NCI-H1092 (cell line): ENCODE data around the gene MLN.

Experiments used
- DNase-seq: peaks from one replicate; lab custom pipeline; 2025; lab: John Stamatoyannopoulos, UW

MLN gene

GRCh38 chr6:33813990-33814985, 10.5 kb upstream of the MLN start:
- no peak for DNase-seq

GRCh38 chr6:33813246-33813904, 9.6 kb upstream of the MLN start:
- DNase-seq: no peak

DNA sequence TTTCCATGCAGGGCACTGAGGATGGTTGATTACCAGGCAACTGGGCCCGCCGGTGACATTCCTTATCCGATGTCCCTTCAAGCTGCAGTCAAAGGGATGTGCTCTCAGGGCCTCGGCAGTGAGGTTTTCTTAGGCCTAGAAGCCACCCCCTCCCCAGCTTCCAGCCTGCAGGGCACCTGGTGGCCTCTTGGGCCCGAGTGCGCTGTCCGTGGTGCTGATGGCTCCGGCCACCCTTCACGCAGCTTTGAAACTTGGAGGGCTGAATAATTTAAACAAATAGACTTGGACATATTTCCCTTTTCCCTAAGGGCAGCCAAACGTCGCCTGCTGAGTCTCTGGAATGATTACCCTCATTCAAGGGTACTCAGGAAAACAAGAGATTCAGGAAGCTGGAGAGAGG, 8.9 kb upstream of the MLN start:
- DNase-seq: peak; percentile 35

DNA sequence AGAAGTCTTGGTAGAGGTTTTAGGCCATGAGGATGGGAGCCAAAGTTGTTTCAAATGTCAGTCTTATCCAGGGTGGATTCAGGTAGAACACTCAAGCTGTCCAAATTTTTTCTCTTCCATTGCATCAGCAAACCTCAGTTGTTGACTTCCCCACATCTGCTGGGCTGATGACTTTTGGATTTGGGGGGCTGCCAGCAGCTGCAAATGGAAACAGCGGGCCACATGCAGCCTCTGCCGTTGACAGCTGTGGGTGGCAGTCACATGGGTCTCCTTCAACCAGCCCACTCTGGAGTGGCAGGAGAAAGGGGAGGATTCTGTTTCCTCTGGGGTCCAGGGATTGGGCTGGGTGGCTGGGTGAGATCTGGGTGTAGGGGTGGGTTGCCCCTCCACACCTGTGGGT, 5.8 kb upstream of the MLN start:
- no peak for DNase-seq

DNA sequence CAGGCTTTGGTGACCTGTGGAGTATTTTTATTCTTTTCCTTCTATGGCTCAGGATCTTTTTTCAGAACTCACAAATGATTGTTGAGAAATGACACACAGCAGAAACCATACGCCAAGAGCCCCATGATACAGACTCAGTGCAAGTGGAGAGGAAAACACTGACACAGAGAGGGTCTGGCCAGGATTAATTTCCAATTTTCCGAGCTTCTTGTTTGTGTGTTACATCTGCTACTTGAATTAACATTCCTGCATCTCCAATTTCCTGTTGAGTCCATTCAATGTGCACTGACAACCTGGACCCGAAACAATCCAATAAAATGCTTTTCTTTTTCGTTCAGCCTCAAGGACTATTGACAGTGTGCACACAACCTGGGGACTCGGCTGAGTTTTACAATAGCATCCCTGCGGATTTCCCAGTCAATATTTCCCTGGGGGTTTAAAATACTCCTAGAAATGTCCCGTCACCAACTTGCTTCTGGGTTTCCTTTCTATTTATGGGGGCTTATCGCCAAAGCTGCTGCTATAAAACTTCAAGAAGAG, 4.9 kb upstream of the MLN start:
- no peak for DNase-seq

GRCh38 chr6:33807606-33808005, 3.8 kb upstream of the MLN start:
- no peak for DNase-seq

- no peak for DNase-seq
These were observed 3.0 kb upstream of the MLN start for GRCh38 chr6:33806841-33807240.

GRCh38 chr6:33802186-33802958, 1.4 kb downstream of the MLN start:
- no peak for DNase-seq

GRCh38 chr6:33801611-33802010, 2.2 kb downstream of the MLN start:
- DNase-seq: no peak

- DNase-seq: no peak
These were observed 3.4 kb downstream of the MLN start for GRCh38 chr6:33800248-33800969.

DNA sequence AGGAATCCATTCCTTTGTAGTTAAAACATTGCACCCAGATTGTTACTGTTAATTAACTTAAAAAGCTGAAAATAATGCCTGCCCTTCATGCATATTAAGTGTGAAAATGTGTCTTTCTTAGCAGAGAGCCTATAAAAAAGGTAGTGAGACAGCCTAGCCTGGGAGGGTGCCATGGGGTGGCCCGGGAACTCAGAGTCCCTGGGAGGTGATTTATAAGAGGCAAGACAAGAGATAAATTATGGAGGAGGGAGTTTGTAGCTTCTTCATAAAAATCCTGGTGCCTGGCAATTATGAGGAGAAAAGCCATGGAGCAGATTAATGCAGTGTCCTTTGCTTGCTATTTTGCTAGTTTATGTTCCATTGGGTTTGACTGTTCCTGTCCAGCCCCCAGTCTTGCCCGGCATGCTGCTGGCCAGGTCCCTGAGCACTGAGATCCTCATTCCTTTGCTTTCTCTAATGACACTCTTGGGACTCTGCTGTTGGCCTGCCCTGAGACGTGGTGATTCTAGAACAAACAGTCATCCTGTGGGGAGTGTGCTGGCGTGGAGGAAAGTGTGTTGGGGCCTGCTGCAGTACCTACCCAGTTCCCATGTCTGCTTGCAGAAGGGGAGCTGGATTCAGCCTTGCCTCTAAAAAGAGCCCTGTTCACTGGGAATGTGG, 4.2 kb downstream of the MLN start:
- DNase-seq: no peak

DNA sequence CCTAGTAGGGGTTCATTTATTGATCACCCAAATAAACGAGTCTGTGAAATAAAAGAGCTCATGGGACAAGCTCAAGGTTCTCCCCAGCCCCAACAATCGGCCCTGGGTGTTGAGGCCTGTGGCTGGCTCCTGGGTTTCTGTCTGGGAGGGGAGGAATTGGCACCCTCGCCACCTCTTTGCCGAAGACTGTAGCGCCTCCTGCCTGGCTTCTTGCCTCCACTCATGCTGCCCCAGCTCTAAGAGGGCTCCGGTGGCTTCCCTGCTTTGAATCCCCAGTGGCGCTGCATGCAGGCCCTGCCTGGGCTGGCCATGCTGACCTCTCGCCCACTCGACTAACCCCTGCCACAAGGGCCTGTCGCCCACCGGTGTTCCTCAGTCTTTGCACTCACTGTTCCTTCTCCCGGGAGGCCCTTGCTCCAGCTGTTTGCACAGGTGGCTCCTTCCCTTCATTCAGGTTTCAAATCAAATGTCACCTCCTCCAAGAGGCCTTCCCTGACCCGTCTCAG, 5.4 kb downstream of the MLN start:
- DNase-seq: no peak

- DNase-seq: no peak
These were observed 6.0 kb downstream of the MLN start for GRCh38 chr6:33797626-33798342.

GRCh38 chr6:33794910-33795623, 8.7 kb downstream of the MLN start:
- DNase-seq: no peak

DNA sequence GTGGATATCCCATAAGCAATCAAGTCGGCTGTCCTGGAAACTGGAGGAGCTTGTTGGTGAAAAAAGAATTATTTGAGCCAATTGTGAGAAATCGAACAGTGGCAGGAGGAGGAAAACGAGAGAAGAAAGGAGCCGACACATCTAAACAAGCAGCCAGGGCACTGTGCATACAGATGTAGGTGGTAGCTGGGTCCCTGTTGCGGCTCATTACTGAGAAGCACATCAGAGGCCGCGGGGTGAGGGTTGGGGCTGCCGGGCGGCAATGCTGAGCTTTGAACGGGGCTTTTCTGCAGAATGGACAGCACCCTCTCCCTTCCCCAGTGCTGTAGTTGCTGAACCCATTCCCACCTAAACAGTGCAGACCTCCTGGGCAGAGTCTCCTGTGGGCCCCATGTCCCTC, 10.8 kb downstream of the MLN start:
- no peak for DNase-seq

- DNase-seq: no peak
These were observed 12.2 kb downstream of the MLN start for GRCh38 chr6:33791620-33792019.

- DNase-seq: no peak
These were observed 12.9 kb downstream of the MLN start for GRCh38 chr6:33790910-33791309.

DNA sequence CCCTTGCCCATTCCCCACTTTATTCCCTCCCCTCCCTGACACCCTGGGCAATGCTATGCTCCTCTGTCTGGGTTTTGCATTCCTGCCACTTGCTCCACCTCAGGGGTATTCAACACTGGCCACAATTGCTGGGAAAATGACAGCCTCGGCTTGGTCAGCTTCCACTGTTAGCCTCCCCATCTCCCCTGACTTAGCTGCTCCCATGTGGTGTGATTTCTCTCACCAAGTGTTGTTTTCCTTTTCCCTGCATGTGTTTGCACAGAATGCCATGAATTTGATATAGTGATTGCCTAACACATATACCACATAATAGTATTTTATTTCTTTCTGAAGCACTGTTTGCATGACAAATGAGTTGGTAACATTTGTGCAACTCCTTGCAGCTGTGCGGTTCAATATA, 13.4 kb downstream of the MLN start:
- no peak for DNase-seq

DNA sequence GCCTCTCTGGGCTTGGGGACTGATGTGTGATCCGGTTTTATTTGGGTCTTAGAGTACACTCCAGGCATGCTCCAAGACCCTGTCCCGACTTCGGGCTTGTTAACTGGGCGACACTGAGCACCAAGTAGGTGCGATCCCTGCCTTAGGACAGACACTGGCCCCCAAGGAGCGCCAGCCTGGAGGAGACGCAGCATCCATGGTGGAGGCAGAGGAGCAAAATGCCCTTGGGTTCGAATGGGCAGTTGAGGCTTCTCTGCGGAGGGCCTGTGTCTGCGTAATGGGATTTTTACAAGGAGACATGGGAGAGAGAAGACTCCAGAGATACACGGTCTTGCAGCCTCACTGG, 14.3 kb downstream of the MLN start:
- DNase-seq: no peak
